VCaP (cell line): Measurements from ENCODE around the gene NPFFR1.

Source experiments
- H3K27ac ChIP-seq: fragments of 450-650 bp; 2 replicates; pipeline ENCODE4 v1.5.1; 2017
- TF ChIP-seq, protein P1 (sequence below): fragments of 450-650 bp; conservative IDR thresholded peaks from 2 replicates; pipeline ENCODE4 v1.5.1; 2017; ENCODE audit warnings: mild to moderate bottlenecking, moderate library complexity

Gene NPFFR1

GRCh38 chr10:70285476-70285831 lies 1.6 kb upstream of the NPFFR1 start:
- H3K27ac ChIP-seq: no peak overlapping the region
- TF ChIP-seq, protein P1, sequence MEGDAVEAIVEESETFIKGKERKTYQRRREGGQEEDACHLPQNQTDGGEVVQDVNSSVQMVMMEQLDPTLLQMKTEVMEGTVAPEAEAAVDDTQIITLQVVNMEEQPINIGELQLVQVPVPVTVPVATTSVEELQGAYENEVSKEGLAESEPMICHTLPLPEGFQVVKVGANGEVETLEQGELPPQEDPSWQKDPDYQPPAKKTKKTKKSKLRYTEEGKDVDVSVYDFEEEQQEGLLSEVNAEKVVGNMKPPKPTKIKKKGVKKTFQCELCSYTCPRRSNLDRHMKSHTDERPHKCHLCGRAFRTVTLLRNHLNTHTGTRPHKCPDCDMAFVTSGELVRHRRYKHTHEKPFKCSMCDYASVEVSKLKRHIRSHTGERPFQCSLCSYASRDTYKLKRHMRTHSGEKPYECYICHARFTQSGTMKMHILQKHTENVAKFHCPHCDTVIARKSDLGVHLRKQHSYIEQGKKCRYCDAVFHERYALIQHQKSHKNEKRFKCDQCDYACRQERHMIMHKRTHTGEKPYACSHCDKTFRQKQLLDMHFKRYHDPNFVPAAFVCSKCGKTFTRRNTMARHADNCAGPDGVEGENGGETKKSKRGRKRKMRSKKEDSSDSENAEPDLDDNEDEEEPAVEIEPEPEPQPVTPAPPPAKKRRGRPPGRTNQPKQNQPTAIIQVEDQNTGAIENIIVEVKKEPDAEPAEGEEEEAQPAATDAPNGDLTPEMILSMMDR: no peak

DNA sequence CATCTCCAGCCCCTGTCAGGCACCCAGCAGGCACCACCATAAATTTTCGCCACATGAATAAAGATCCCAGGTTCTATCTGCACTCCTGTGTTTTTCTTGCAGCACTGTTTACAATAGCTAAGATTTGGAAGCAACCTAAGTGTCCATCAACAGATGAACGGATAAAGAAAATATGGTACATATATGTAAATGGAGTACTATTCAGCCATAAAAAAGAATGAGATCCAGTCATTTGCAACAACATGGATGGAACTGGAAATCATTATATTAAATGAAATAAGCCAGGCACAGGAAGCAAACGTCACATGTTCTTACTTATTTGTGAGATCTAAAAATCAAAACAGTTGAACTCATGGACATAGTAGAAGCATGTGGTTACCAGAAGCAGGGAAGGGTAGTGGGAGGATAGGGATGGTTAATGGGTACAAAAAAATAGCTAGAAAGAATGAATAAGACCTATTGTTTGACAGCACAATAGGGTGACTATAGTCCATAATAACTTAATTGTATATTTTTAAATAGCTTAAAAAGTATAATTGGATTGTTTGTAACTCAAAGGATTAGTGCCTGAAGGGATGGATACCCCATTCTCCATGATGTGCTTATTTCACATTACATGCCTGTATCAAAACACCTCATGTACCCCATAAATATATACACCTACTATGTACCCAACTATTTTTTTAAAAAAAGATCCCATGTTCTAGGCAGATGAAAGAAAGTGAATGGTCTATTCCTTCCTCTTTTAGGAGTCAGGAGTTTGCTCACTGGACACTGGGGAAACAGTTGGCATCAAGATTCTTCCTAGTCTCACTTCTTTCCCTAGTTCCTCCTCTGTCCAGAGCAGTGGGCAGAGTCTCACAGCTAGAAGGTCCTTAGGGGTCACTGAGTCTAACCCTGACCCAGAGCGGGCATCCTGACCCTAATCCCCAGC lies 1.0 kb upstream of the NPFFR1 start:
- no peak overlapping the region for H3K27ac ChIP-seq
- TF ChIP-seq, protein P1: no peak

GRCh38 chr10:70283071-70283444 lies 746 bp downstream of the NPFFR1 start:
- H3K27ac ChIP-seq: no peak overlapping the region
- TF ChIP-seq, protein P1: no peak

DNA sequence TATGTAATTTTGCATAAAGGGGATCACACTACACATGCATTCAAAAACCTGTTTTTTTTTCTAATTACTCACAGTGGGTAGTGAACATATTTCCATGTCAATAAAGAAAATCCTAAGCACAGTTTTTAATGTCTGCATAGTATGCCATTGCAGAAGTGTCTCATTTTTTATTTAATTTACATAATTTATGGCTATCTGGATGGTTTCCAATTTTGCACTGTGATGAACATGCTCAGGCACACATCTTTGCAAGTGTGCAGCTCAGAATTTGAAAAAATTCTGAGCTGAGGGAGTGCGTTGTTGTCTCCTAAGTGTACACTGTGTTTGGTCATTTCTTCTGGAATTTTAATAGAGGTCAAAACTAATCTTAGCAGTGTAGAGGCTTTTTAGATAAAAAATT lies 2.2 kb downstream of the NPFFR1 start:
- H3K27ac ChIP-seq: no peak overlapping the region
- TF ChIP-seq, protein P1: no peak

DNA sequence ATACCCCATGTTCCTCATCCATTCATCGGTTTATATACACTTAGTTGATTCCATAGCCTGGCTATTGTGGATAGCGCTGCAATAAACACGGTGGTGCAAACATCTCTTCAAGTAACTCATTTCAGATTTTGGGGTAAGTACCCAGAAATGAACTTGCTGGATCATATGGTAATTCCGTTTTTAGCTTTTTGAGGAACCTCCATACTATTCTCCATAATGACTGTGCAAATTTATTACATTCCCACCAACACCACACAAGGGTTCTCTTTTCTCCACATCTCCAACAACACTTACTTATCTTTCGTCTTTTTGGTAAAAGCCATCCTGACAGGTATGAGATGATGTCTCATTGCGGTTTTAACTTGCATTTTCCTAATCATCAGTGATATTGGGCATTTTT lies 3.7 kb downstream of the NPFFR1 start:
- H3K27ac ChIP-seq: no peak overlapping the region
- TF ChIP-seq, protein P1: no peak

- TF ChIP-seq, protein P1: no peak
- H3K27ac ChIP-seq: no peak overlapping the region
Observed at GRCh38 chr10:70277396-70278030, 6.3 kb downstream of the NPFFR1 start.

- H3K27ac ChIP-seq: no peak overlapping the region
- TF ChIP-seq, protein P1: no peak
Observed at GRCh38 chr10:70274643-70275042, 9.2 kb downstream of the NPFFR1 start.
